ENCODE data around the gene PTPRT.

The PTPRT gene

DNA sequence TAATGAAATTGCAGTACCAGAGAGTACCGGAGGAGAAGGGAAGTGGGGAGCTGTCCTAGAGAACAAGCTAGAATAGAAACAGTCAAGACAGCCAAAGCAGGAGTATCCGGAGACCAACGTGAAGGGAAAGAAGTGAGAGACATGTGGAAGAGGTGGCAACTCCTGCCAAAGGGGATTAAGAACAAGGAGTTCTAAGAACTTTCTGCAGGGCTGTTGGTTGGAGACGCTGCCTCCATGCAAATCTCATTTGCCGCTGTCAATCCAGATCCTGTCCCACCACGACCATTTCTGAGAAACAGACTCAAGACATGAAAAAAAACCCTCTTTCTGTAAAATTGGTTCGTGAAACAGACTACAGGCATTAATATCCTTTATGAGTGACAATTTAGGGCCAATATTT is 595.7 kb downstream of the PTPRT start:
- no peak for TF ChIP-seq POLR2AphosphoS5 (IDR thresholded peaks at IDR 0.05; ENCODE audit: low read depth, low read length)
- TF ChIP-seq TAF1 (IDR thresholded peaks at IDR 0.05; ENCODE audit: borderline replicate concordance, low read depth, low read length) = no peak
- no peak for TF ChIP-seq POLR2A (IDR thresholded peaks at IDR 0.05; ENCODE audit: low read depth, low read length)
- FAIRE-seq = no peak

DNA sequence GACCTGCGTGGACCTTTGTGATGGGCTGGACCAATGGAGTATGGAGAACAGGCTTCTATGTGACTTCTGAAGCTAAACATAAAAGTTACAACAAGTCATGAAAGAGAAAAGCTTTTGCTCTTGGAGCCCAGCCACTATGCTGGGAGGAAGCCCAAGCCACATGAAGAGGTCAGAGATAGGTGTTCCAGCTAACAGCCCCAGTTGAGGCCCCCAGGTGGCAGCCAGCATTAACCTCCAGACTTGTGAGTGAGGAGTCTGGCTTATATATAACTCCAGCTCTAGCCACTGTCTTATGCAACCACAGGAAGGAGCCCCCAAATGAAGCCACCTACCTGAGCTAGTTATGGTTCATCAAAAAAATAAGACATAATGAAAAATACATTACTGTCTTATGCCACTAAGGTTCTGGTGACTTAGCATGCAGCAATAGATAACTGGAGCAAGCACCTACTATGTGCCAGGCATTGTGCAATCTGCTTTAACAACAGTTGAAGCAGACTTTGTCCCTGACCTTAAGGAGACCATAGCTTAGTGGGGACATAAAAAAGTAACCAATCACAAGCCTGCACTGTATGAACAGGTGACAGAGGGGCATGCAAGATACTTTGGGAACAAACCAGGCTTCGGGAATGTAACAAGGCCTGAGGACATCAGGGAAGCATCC is 599.6 kb downstream of the PTPRT start:
- no peak for TF ChIP-seq TAF1 (IDR thresholded peaks at IDR 0.05; ENCODE audit: borderline replicate concordance, low read depth, low read length)
- TF ChIP-seq POLR2AphosphoS5 (IDR thresholded peaks at IDR 0.05; ENCODE audit: low read depth, low read length) = no peak
- no peak for TF ChIP-seq POLR2A (IDR thresholded peaks at IDR 0.05; ENCODE audit: low read depth, low read length)
- DNase-seq (ENCODE audit: insufficient read length) (no peak), FAIRE-seq (no peak)

More for the DNA sequence above, 595.7 kb downstream of the PTPRT start:
- no peak for DNase-seq (ENCODE audit: insufficient read length)

- FAIRE-seq (no peak), DNase-seq (ENCODE audit: insufficient read length) (no peak)
- TF ChIP-seq POLR2A (IDR thresholded peaks at IDR 0.05; ENCODE audit: low read depth, low read length) (no peak), TAF1 (IDR thresholded peaks at IDR 0.05; ENCODE audit: borderline replicate concordance, low read depth, low read length) (no peak), POLR2AphosphoS5 (IDR thresholded peaks at IDR 0.05; ENCODE audit: low read depth, low read length) (no peak)
Observed at GRCh38 chr20:42588847-42589246, 600.9 kb downstream of the PTPRT start.

- FAIRE-seq (no peak), DNase-seq (ENCODE audit: insufficient read length) (no peak)
- TF ChIP-seq TAF1 (IDR thresholded peaks at IDR 0.05; ENCODE audit: borderline replicate concordance, low read depth, low read length) = no peak
- TF ChIP-seq POLR2AphosphoS5 (IDR thresholded peaks at IDR 0.05; ENCODE audit: low read depth, low read length) = no peak
- TF ChIP-seq POLR2A (IDR thresholded peaks at IDR 0.05; ENCODE audit: low read depth, low read length) = no peak
Observed at GRCh38 chr20:42587427-42587826, 602.3 kb downstream of the PTPRT start.

- TF ChIP-seq POLR2AphosphoS5 (IDR thresholded peaks at IDR 0.05; ENCODE audit: low read depth, low read length) (no peak), POLR2A (IDR thresholded peaks at IDR 0.05; ENCODE audit: low read depth, low read length) (no peak), TAF1 (IDR thresholded peaks at IDR 0.05; ENCODE audit: borderline replicate concordance, low read depth, low read length) (no peak)
- DNase-seq (ENCODE audit: insufficient read length) (no peak), FAIRE-seq (no peak)
Observed at GRCh38 chr20:42581311-42581710, 608.4 kb downstream of the PTPRT start.

- TF ChIP-seq TAF1 (IDR thresholded peaks at IDR 0.05; ENCODE audit: borderline replicate concordance, low read depth, low read length) (no peak), POLR2A (IDR thresholded peaks at IDR 0.05; ENCODE audit: low read depth, low read length) (no peak), POLR2AphosphoS5 (IDR thresholded peaks at IDR 0.05; ENCODE audit: low read depth, low read length) (no peak)
- FAIRE-seq (no peak), DNase-seq (ENCODE audit: insufficient read length) (no peak)
Observed at GRCh38 chr20:42576167-42576566, 613.5 kb downstream of the PTPRT start.

DNA sequence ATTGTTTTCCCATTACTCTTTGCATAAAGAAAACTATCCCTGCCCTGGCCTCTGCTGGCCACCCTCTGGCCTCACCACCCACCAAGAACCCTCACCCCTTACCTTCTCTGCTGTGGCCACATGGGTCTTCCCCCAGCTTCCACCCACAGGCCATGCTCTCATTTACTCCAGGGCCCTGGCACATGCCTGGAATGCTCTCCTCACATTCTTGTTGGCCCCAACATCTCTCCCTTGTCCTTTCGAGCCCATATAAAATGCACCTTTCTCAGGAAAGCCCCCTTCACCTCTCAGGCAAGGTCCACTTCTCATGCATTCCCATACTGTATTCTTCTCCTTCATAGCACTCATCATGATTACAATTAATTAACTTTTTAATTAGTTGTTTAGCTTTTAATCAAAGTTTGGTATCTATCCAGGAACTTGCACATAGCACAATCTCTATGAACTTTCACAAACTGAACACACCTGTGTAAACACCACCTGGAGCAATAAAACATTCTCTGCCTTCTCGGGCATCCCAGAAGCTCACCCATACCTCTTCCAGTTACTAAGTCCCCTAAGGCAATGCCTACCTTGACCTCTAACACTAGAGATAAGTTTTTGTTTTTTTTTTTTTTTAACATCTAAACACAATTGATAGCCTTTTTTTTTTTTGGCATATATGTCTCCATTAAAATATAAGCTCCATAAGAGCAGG is 617.2 kb downstream of the PTPRT start:
- TF ChIP-seq POLR2AphosphoS5 (IDR thresholded peaks at IDR 0.05; ENCODE audit: low read depth, low read length) = no peak
- TF ChIP-seq POLR2A (IDR thresholded peaks at IDR 0.05; ENCODE audit: low read depth, low read length) = no peak
- FAIRE-seq (no peak), DNase-seq (ENCODE audit: insufficient read length) (no peak)

- DNase-seq (ENCODE audit: insufficient read length) (no peak), FAIRE-seq (no peak)
- TF ChIP-seq TAF1 (IDR thresholded peaks at IDR 0.05; ENCODE audit: borderline replicate concordance, low read depth, low read length) = no peak
- no peak for TF ChIP-seq POLR2AphosphoS5 (IDR thresholded peaks at IDR 0.05; ENCODE audit: low read depth, low read length)
- TF ChIP-seq POLR2A (IDR thresholded peaks at IDR 0.05; ENCODE audit: low read depth, low read length) = no peak
Observed at GRCh38 chr20:42567409-42567808, 622.3 kb downstream of the PTPRT start.

- FAIRE-seq (no peak), DNase-seq (ENCODE audit: insufficient read length) (no peak)
- TF ChIP-seq TAF1 (IDR thresholded peaks at IDR 0.05; ENCODE audit: borderline replicate concordance, low read depth, low read length) (no peak), POLR2AphosphoS5 (IDR thresholded peaks at IDR 0.05; ENCODE audit: low read depth, low read length) (no peak), POLR2A (IDR thresholded peaks at IDR 0.05; ENCODE audit: low read depth, low read length) (no peak)
Observed at GRCh38 chr20:42565235-42565995, 624.3 kb downstream of the PTPRT start.

DNA sequence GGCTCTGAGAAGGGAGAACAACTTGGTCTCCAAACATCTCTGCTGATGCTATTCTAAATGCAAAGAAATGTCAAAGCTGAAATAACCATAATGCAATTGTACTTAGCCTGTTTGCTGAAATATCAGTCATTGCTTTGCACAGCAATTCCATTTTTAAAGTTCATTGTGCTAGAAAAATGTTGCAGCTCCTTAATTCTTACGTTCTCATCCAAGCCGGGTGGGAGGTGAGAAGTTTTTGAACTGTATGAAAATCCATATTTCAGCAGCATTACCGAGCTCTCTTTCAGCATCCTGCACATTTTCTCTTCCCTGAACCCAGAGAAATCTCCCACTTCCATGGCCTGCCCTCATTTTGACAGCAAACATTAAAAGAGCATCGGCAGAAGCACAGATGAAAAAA is 630.0 kb downstream of the PTPRT start:
- TF ChIP-seq POLR2AphosphoS5 (IDR thresholded peaks at IDR 0.05; ENCODE audit: low read depth, low read length) = no peak
- TF ChIP-seq TAF1 (IDR thresholded peaks at IDR 0.05; ENCODE audit: borderline replicate concordance, low read depth, low read length) = no peak
- no peak for TF ChIP-seq POLR2A (IDR thresholded peaks at IDR 0.05; ENCODE audit: low read depth, low read length)
- FAIRE-seq (no peak), DNase-seq (ENCODE audit: insufficient read length) (no peak)

DNA sequence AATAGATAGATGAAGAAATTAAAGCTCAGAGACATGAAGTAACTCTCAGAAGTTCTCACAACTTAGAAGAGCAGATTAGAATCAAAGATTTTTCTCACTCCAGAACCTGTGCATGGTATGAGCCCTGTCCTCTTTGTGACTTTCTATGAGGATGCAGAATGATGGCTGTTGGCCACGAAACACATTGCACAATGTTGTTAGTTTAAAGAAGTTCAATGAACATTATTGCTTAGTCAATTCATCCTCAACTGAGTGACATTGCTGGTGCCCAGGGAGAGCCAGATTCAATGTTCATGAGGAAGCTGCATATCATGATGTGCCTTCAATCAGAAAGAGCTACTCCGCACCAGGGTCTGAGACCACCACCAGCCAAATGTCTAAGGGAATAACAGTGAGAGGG is 633.1 kb downstream of the PTPRT start:
- FAIRE-seq = no peak
- TF ChIP-seq POLR2AphosphoS5 (IDR thresholded peaks at IDR 0.05; ENCODE audit: low read depth, low read length) = no peak
- no peak for TF ChIP-seq POLR2A (IDR thresholded peaks at IDR 0.05; ENCODE audit: low read depth, low read length)
- no peak for TF ChIP-seq TAF1 (IDR thresholded peaks at IDR 0.05; ENCODE audit: borderline replicate concordance, low read depth, low read length)

More for the DNA sequence above, 633.1 kb downstream of the PTPRT start:
- no peak for DNase-seq (ENCODE audit: insufficient read length)

Data from GM12892 (cell line).